Skeletal muscle tissue (tissue), 4 donors: ENCODE data around the gene STX2. TPM values are rescaled to one million over a fixed set of nuclear protein-coding genes. Genes with fewer than 3 reads are reported as not detected.
"Not testable (repeated sequence)": the region's sequence is repeated elsewhere in the genome, so short reads cannot be mapped to it uniquely, and the experiment has no call there.

Experiments used
- H3K27ac ChIP-seq: one replicate; pipeline ENCODE4 v1.7.0; 2013; ENCODE audit warnings: mild to moderate bottlenecking, low read depth, low read length, inconsistent platforms
- H3K27me3 ChIP-seq, 3 donors: one replicate each; pipeline ENCODE4 v1.7.0; 2013; ENCODE audit warnings: low read length in 3 of 3; ENCODE audit not compliant: control insufficient read depth in 3 of 3, insufficient read depth in 3 of 3
- H3K36me3 ChIP-seq, 3 donors: one replicate each; pipeline ENCODE4 v1.7.0; 2013; ENCODE audit warnings: low read length in 3 of 3; ENCODE audit not compliant: control insufficient read depth in 3 of 3, insufficient read depth in 3 of 3
- H3K4me1 ChIP-seq, 3 donors: one replicate each; pipeline ENCODE4 v1.7.0; 2013; ENCODE audit warnings: low read length in 3 of 3, mild to moderate bottlenecking in 3 of 3; ENCODE audit not compliant: control insufficient read depth in 3 of 3, insufficient read depth in 3 of 3
- H3K4me3 ChIP-seq, 3 donors: one replicate each; pipeline ENCODE4 v1.7.0; 2013; ENCODE audit warnings: low read length in 3 of 3
- H3K9ac ChIP-seq, 3 donors: one replicate each; pipeline ENCODE4 v1.7.0; 2013; ENCODE audit warnings: low read length in 3 of 3, mild to moderate bottlenecking in 3 of 3, moderate library complexity in 2 of 3, low read depth in 1 of 3
- H3K9me3 ChIP-seq, 3 donors: one replicate each; pipeline ENCODE4 v1.7.0; 2013; ENCODE audit warnings: low read length in 3 of 3; ENCODE audit not compliant: control insufficient read depth in 3 of 3
- total RNA-seq: library from RNA; depleted of rRNA; stranded (reverse); fragments of >200 nt; gene quantifications from one replicate; pipeline ENCODE4 v1.2.3, GENCODE V29; 2014
- donor health status: Osteomylitis.

Gene STX2
- total RNA-seq, 1 donor from 2014 or later, result 13.6 TPM

DNA sequence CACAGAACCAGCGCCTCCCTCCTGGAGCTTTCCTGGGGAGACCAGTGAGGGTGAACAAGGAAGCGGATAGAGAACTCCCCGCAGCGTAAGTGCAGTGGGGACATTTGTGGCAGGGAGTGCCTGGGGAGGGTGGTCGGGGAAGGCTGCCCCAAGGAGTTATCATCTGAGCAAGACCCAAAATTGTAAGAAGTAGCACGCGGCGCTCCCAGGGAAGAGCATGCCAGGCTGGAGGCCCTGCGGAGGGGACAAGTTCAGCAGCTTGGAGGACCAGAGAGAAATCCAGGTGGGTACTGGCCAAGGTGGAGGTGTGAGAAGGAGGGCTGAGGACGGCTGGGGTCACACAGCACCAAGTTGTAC, 76.8 kb downstream of the STX2 start:
- H3K36me3 ChIP-seq, result no peaks in the 10 kb centered on the region
- H3K27me3 ChIP-seq, result peaks cover 7 to 22% (median 21%) of the 10 kb centered on the region in 3 donors
- no peaks in the 10 kb centered on the region for H3K4me1 ChIP-seq
- no peak overlapping the region for H3K27ac ChIP-seq
- no peak overlapping the region for H3K4me3 ChIP-seq
- peaks cover 0 to 4% (median 2%) of the 10 kb centered on the region in 3 donors for H3K9me3 ChIP-seq
- no peak overlapping the region for H3K9ac ChIP-seq

DNA sequence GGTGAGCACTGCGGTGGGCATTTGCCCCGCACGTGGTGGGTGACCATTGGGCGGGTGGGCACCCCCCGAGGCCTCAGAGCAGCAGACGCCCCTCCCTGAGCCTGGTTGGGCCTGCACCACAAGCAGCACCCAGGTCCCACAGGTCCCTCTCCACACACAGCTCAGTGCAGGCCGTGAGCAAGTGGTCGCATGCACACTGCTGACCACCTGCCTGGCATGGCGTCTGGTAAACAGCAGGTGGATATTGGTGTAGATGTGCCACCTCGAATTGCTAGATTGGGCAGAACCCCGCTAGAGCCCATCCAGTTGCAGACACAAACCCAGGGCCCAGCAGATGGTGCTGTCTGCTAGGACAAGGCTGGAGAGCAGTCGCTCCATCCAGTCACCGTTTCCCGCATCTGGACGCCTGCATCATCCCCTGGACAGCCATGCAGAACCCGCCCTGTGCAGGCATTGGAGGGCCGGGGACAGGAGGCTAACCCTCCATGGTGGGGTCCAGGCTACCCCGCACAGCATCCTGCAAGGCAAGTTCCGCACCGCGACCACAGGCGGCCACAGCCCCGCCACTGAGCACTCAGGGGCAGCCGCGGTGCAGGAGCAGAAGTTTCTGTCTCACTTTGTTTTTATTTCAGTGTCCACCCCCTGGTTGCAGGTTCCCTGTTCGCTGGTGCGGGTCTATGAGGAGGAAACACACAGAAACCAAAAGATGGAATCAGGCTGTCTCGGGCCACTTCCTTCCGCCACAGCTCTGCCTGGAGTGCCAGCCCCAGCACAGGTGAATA, 77.3 kb downstream of the STX2 start:
- Histone ChIP-seq H3K4me3 (no peak overlapping the region), H3K9ac (no peak overlapping the region), H3K9me3 (peaks cover 0 to 4% (median 2%) of the 10 kb centered on the region in 3 donors), H3K27me3 (peaks cover 7 to 22% (median 21%) of the 10 kb centered on the region in 3 donors), H3K4me1 (no peaks in the 10 kb centered on the region), H3K27ac (no peak overlapping the region), H3K36me3 (no peaks in the 10 kb centered on the region)

DNA sequence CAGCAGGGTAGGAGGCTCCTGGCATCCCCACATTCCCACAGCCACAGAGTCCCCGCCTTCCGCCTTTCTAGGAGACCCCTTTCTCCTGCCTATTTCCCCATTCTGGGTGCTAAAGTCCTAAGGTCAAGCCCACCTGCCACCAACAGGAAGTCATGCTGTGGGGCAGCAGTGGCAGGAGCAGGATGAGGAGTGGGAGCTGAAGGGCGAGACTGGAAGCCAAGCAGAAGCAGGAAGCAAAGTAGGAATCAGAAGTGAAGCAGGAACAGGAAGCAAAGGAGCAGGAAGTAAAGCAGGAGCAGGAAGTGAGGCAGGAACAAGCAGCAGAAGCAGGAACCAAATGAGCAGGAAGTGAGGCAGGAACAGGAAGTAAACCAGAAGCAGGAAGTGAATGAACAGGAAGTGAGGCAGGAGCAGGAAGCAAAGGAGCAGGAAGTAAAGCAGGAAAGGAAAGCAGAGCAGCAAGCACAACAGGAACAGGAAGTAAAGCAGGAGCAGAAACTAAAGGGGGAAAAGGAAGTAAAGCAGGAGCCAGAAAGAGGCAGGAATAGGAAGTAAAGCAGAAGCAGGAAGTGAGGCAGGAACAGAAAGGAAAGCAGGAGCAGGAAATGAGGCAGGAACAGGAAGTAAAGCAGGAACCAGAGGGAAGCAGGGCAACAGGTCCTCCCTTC, 84.7 kb downstream of the STX2 start:
- H3K36me3 ChIP-seq, result no peaks in the 10 kb centered on the region
- H3K27me3 ChIP-seq, result peaks cover 3 to 16% (median 4%) of the 10 kb centered on the region in 3 donors
- peaks cover 0 to 4% (median 0%) of the 10 kb centered on the region in 3 donors for H3K9me3 ChIP-seq

DNA sequence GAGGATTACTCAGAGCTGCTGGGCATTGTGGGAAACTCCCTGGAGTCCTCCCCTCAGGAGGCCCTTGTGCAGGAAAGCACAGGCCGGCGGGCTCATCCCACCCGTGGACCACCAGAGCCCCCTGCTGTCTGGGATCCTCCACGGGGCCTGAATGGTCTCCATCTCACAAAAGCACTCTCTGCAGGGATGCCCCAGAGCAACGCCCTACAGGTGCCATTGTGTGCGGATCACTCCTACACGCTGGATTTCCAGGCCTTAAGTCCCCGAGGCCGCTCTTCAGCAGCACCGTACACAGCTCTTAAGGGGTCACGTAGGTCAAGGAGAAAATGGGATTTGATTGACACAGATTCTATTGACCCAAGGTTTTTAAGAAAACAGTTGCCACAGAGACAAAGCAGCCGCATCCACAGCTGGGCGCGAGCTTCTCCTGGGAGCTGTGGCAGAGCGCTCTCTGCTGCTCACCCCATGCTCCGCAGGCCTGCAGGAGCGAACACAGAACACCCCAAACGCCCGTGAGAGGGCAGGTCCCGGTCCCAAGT, 86.3 kb downstream of the STX2 start:
- H3K36me3 ChIP-seq, result no peaks in the 10 kb centered on the region
- peaks cover 3 to 19% (median 12%) of the 10 kb centered on the region in 3 donors for H3K27me3 ChIP-seq
- H3K4me1 ChIP-seq, result no peaks in the 10 kb centered on the region
- no peak overlapping the region for H3K9ac ChIP-seq
- H3K27ac ChIP-seq, result no peak overlapping the region
- H3K9me3 ChIP-seq, result peaks cover 0 to 4% (median 0%) of the 10 kb centered on the region in 3 donors
- H3K4me3 ChIP-seq, result no peak overlapping the region

More for the DNA sequence above, 84.7 kb downstream of the STX2 start:
- no peak overlapping the region for H3K27ac ChIP-seq
- no peak overlapping the region for H3K4me3 ChIP-seq
- no peak overlapping the region for H3K9ac ChIP-seq
- no peaks in the 10 kb centered on the region for H3K4me1 ChIP-seq

DNA sequence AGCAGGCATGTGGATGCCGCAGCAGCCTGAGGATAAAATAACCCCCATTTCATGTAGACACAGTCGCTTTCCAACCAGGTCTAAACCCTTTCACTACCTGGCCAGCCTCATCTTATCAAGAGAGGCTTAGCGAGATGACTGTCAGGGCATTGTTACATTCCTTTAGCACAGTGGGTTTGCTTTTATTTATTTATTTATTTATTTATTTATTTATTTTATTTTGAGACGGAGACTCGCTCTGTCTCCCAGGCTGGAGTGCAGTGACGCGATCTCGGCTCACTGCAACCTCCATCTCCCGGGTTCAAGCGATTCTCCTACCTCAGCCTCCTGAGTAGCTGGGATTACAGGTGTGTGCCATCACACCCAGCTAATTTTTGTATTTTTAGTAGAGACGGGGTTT, 87.0 kb downstream of the STX2 start:
- not testable (repeated sequence) for H3K9ac ChIP-seq, H3K9me3 ChIP-seq, H3K4me3 ChIP-seq, H3K27ac ChIP-seq, H3K4me1 ChIP-seq, H3K36me3 ChIP-seq
- H3K27me3 ChIP-seq, result peaks cover 3 to 22% (median 12%) of the 10 kb centered on the region in 3 donors

DNA sequence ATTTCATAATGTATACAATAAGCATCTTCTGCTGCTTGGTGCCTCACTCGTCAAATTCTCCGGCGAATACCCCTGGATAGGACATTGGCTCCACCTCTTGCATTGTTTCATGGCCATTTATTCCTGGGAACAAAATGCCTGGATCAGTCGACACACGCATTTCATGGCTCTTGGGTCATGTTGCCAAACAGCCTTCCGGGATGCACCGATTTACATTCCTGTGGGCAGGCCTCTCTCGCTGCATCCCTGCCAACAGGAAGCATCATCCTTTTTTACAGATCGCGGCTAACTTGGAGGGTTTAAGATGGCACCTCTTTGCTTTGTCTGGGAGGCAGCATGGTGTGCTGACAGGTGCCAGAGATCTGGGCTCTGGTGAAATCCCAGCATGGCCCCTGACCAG, 90.3 kb downstream of the STX2 start:
- no peaks in the 10 kb centered on the region for H3K4me1 ChIP-seq
- no peak overlapping the region for H3K27ac ChIP-seq
- peaks cover 2 to 24% (median 19%) of the 10 kb centered on the region in 3 donors for H3K27me3 ChIP-seq
- no peak overlapping the region for H3K9ac ChIP-seq
- no peaks in the 10 kb centered on the region for H3K36me3 ChIP-seq
- no peak overlapping the region for H3K4me3 ChIP-seq
- peaks cover 0 to under 1% (median under 1%) of the 10 kb centered on the region in 3 donors for H3K9me3 ChIP-seq

DNA sequence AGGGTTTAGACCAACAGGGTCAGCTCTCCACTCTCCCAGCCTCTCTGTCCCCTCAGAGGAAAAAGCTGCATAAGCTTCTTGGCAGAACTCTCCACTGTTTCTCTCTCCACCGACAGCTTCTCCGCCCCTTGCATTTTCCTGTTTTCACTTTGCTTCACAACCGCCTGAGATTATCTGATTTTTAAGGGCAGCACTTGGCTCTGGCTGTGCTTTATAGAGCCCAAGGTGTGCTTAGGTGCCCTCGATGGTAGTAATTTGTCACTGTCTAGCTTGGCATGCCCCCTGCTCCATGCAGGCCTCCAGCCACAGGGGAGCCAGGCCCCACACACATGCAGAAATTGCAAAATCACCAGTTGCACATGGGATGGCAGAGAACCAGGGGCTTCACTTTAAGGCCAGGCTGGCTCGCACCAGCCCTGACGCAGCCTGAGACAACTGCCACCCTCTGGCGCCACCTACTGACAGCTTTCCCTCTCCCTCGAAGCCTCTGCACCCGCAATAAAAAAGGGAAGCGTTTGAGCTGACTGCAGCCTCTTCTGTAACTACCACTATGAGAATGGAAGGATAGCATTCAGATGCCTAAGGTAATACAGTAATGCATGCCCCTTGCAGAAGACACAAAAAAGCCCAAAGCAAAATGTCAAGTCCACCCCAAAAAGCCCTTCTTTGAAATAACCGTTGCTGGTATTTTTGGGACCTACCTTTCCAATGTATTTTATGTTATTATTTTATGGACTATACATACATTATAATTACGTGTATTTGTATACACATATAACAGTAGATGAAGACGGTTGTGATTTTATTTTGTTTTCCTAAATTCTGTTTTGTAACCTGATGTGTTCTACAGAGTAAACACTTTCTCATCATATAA, 90.9 kb downstream of the STX2 start:
- no peak overlapping the region for H3K4me3 ChIP-seq
- no peaks in the 10 kb centered on the region for H3K36me3 ChIP-seq
- no peaks in the 10 kb centered on the region for H3K4me1 ChIP-seq
- H3K9me3 ChIP-seq, result peaks cover 0 to 4% (median 3%) of the 10 kb centered on the region in 3 donors
- H3K27ac ChIP-seq, result no peak overlapping the region
- peak overlapping the region in 1 of 3 donors; percentile 5 for H3K9ac ChIP-seq
- H3K27me3 ChIP-seq, result peaks cover 2 to 24% (median 18%) of the 10 kb centered on the region in 3 donors

DNA sequence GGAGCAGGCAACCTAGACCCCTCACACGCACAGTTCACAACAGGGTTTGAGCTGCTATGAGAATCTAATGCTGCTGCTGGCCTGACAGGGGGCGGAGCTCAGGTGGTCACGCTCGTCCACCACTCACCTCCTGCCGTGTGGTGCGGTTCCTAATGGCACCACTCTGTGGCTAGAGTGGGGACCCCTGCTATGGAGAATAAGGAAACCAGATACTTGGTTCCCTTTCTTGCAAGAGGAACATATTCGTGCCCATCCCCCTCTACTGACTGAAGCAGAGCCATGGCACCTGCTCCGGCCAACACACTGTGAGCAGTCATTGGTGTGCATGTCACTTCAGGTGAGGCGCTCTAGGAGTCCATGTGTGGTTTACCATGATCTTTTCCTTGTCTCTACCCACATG, 92.5 kb downstream of the STX2 start:
- Histone ChIP-seq H3K36me3 (no peaks in the 10 kb centered on the region), H3K9me3 (peaks cover 0 to 4% (median 3%) of the 10 kb centered on the region in 3 donors), H3K4me3 (no peak overlapping the region), H3K27me3 (peaks cover 2 to 16% (median 15%) of the 10 kb centered on the region in 3 donors), H3K9ac (no peak overlapping the region), H3K4me1 (no peaks in the 10 kb centered on the region), H3K27ac (no peak overlapping the region)

DNA sequence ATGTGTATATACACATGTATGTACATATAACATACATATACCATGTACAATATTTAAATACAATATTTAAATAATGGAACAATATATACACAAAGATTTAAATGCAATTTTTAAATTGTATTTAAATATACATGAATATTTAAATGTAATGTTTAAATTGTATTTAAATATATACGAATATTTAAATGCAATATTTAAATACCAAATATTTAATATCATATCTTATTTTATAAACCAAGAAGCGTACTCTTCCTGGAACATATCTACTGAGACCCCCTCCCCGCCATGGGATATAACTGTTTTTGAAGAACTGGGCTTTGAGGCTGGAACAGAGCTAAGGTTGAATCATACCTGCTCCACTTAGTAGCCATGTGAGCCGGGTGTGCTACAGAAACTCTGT, 93.1 kb downstream of the STX2 start:
- Histone ChIP-seq H3K4me3 (no peak overlapping the region), H3K9ac (no peak overlapping the region), H3K9me3 (peaks cover 0 to 4% (median 3%) of the 10 kb centered on the region in 3 donors), H3K36me3 (no peaks in the 10 kb centered on the region), H3K27me3 (peaks cover 2 to 16% (median 15%) of the 10 kb centered on the region in 3 donors), H3K27ac (no peak overlapping the region), H3K4me1 (no peaks in the 10 kb centered on the region)
